ENCODE results near the gene GNG7.
"Not testable (repeated sequence)": the region's sequence is repeated elsewhere in the genome, so short reads cannot be mapped to it uniquely, and the experiment has no call there.

Gene GNG7

DNA sequence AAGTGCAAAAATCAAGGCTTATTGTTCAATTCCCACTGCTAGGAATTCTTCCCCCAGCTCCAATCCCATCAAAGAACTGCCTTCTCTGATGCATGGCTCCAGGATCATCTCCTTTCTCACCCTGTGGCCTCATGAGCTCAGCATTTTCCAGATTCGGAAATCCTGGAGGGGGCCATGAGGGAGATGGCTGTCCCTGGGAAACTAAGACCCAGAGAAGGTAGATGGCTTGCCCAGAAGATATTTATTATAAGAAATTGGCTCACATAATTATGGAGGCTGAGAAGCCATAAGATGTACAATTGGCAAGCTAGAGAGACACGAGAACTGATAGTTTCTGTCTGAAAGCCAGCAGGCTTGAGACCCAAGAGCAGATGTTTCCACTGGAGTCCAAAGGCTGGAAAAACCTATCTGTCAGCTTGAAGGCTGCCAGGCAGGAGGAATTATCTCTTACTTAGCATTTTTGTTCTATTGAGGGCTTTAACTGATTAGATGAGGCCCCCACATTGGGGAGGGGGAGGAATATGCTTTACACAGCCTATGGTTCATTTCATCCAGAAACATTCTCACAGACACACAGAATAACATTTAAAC lies 168.0 kb downstream of the GNG7 start:
- no peak for DNase-seq (ENCODE audit: low spot score)

DNA sequence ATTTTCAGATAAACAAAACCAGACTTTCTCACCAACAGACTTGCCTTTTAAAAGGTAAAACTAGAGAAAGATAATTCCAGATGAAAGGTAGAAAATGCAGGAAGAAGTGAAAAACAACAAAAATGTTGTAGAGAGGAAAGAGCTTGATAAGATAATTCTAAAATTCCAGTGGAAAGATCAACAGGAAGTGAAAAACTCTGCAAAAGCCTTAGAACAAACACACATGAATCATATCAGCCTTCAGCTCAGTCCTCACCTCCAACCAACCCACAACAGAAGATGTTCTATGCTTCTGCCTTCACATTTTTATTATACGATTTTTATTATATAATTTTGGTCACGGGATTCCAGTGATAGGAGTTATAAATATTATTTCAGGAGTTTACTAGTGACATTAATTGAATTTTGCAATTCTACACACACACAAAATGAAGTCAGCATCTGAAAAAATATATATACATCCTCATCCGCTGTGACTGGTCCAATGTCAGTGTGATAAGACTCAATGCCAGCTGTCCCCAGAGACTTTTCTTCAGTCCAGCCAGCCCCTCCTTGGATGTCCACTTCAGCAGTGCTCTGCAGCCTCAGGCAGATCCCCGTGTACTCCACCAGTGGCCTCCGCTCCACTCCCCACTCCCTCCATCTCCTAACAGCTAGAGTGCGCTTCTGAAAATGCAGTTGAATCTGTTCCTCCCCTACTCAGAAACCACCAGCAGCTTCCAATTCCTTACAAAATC lies 168.6 kb downstream of the GNG7 start:
- no peak for DNase-seq (ENCODE audit: low spot score)

DNA sequence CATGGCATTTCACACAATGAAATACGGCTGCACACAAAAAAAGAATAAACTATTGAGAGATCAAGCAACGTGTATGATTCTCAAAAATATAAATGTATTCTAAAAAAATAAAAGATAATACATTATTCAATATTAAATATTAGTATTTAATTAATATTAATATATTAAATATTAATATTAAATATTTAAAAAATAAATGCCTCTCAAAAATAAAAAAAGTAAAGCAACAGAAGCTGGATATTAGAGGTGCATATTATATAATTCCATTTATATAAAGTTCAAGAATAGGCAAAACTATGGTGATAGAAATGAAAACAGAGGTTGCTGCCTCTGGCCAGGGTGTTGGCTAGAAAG lies 169.4 kb downstream of the GNG7 start:
- DNase-seq (ENCODE audit: low spot score): no peak

DNA sequence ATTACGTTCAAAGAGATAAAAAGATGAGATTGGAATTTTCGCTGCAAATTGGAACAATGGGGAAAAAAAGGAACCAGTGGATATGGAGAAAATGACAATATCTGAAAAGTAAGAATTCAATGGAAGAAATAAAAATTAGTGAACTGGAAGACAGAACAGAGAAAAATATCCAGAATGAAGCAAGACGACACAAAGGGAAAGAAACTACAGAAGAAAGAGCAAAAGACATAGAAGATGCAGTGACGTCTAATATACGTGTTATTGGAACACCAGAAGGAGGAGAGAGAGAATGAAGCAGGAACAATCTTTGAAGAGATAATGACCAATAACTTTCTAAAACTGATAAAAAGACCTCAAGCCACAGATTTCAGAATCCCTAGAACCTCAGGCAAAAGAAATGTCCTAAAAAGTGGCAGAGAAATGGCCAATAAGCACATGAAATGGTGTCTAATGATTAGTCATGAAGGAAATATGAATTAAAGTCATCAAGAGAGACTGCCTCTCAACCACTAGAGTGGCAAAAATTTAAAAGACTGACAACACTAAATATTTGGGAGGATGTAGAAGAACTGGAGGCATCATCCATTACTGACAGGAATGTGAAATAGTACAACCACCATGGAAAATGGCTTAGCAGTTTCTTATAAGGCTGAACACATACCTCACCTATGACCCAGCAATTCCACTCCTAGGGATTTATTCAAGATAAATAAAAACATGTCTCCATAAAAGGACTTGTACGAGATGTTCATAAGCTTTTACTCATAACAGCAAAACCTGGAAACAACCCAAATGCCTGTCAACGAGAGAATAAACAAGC lies 170.0 kb downstream of the GNG7 start:
- DNase-seq (ENCODE audit: low spot score): no peak

DNA sequence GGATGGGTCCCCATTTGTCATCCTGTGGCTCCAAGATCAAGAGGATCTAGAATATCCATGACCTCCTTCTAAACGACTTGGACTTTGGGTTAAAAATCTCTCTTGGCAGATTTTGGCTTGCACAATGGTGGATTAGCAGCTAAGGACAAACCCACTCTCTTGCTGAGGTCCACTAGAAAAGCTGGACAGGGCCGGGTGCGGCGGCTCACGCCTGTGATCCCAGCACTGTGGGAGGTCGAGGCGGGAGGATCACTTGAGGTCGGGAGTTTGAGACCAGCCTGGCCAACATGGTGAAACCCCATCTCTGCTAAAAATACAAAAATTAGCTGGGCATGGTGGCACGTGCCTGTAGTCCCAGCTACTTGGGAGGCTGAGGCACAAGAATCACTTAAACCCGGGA lies 172.6 kb downstream of the GNG7 start:
- not testable (repeated sequence) for DNase-seq (ENCODE audit: low spot score)

DNA sequence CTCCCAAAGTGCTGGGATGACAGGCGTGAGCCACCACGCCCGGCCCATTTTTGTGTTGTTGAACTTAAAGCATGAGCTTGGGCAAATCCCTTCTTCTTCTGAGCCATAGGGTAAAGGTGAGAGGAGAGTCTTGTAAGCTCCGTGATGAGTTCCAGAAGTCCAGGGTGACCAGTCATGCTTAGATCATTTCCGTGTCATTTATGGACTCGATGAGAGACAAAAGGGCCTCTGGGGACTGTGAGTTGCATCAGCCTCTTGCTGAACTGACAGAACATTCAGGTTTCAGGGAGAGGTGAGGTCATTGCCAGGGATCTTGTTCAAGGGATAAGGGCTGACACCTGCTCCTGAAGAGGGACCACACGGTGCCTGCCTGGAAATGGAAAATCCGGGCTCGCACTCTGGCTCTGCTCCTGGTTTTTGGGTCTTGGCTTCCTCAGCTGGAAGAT lies 173.0 kb downstream of the GNG7 start:
- DNase-seq (ENCODE audit: low spot score): no peak

DNA sequence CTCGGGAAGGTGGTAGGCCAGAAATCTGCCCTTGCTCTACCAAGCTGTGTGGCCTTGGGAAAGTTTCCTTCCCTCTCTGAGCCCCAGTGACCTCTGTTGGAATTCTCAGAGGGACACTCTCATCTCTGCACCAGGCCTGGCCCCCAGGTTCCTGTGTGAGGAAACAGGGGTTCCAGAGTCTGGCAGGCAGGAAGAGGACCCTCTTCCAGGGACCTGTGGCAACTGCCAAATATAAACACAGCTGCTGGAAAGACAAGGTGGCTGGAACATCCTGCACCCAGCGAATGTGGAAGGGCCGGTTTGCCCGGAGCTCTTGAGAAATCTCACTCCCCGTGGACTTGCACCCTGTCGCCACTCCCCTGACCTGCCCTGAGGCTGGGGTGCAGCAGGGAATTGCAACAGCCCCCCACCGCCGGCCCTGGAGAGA lies 173.8 kb downstream of the GNG7 start:
- no peak for DNase-seq (ENCODE audit: low spot score)

DNA sequence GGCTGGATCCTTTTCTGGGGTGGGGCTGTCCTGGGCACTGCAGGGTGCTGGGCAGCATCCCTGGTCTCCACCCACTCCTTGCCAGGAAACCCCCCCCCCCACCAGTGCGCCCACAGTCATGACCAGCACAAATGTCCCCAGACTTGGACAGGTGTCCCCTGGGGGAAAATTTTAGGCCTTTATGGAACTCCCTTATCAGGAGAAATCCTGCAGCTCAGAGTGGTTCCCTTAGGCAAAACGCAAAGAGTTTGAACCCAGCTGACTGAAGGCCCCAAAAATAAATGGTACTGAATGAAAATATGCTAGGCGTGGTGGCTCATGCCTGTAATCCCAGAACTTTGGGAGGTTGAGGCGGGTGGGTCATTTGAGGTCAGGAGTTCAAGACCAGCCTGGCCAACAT lies 174.8 kb downstream of the GNG7 start:
- no peak for DNase-seq (ENCODE audit: low spot score)

DNA sequence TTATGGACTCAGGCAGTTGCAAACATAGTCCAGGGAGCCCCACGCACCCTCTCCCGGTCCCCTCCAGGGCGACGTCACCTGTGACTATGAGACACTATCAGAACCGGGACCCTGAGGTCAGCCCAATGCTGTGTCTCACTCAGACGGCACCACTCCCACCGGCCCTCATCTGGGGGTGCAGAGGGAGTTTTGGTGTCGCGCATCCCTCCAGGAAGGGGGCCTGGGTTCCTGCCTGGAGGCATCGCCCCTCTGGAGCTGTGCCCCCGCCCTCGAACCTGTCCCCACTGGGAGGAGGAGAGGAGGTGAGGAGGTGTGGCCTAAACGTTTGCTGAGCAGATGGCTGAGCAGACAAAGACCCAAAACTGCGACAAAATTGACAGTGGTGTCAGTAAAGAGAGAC lies 175.3 kb downstream of the GNG7 start:
- DNase-seq (ENCODE audit: low spot score): no peak

DNA sequence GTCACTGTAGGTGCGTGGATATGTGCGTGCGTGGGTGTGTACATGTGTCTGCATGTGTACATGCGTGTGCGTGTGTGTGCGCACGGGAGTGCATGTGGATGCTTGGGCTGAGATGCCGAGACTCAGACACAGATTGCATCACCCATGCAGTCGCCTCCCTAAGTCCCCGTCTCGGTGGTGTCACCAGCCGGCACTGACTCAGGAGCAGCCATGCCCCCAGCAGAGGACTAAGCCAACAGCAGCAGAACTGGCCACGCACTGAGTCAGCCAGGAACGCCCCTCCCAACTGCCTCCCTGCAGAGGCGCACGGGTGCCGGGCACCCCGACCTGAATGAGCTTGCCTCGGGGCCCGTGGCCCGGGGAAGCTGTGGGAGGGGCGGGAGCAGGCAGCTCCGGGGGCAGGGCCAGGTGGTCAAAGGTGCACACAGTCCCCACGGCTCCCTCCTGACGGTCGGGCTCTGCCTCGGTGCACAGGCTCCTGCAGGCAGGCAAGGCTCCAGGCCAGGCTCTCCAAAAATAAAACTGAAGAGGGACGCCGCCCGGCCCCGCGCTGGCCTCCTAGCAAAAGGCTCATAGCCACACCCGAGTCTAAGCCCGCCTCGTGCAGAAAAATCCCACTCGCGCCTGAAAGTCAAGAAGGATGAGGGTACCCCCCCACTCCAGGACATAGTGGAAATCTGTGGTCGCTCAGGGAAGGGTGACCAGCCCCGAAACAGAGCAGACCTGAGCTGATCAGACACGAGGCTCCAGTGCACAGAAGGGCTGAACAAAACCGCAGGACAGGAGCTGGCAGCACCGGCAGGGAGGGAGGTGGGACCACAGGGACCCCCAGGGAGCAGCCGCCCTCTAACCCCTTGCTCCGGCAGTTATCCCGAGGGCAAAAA lies 177.4 kb downstream of the GNG7 start:
- no peak for DNase-seq (ENCODE audit: low spot score)

DNA sequence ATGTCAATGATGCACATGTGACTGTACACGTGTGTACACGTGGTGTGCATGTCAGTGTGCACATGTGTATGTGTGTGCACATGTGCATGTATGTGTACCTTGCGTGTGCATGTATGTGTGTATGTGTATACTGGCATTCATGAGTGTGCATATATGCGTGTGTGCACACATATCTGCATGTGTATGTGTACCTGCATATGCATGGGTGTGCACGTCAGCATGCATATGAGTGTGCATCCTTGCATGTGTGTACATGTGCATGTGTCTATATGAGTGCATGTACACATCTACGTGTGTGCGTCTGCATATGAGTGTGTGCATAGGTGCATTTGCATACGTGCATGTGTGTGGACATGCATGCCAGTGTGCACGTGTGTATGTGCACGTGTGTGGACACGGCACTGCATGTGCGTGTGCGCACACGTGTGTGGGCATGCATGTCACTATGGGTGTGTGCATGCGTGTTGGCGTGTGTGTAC lies 178.1 kb downstream of the GNG7 start:
- no peak for DNase-seq (ENCODE audit: low spot score)

DNA sequence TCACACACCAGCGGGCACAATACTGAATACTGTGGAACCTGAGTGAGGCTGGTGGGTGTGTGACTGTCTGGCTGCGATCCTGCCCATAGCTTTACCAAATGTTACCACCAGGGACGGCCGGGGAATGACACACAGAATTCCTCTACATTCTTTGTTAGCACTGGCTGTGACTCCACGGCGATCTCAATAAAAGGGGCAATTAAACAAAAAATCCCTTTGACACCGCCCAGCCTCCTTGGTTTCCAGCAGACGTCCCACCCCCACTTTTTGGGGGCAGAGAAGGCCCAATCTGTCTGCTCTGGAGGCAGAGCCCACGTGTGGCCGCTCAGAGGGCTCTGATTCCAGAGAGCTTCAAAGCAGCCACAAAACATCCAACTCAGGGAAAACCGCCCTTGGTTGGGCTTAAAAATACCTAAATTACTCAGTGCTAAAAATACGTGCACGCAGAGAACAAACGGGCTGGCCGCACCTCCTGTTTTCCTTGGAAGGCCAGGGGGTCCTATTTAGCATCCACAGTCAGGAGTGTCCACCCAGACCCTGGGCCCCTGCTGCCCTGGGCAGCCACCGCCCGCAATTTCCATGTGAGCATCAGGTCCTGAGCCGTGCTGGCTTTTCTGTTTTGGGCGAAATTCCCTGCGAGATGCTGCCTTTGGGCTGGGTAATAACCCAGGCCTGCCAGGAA lies 178.7 kb downstream of the GNG7 start:
- no peak for DNase-seq (ENCODE audit: low spot score)

DNA sequence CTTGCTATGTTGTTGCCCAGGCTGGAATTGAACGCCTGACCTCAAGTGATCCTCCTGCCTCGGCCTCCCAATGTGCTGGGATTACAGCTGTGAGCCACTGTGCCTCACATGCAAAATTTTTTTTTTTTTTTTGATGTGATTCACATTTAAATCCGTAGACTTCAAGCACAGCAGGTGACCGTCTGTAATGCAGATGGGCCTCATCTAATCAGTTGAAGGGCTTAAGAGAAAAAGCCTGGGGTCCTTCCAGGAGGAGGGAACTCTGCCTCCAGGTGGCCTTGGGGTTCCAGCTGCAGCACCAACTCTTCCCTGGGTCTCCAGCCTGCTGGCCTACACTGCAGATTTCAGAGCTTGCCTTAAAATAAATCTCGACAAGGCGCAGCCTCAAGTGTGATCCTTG lies 183.0 kb downstream of the GNG7 start:
- no peak for DNase-seq (ENCODE audit: low spot score)

DNA sequence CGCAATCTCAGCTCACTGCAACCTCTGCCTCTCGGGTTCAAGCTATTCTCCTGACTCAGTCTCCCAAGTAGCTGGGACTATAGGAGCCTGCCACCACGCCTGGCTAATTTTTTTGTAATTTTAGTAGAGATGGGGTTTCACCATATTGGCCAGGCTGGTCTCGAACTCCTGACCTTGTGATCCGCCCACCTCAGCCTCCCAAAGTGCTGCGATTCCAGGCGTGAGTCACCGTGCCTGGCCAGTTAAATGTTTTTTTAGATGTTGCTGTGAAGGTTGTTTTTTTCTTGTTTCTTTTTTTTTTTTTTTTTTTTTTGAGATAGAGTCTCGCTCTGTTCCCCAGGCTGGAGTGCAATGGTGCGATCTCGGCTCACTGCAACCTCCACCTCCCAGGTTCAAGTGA lies 183.6 kb downstream of the GNG7 start:
- DNase-seq (ENCODE audit: low spot score): not testable (repeated sequence)

DNA sequence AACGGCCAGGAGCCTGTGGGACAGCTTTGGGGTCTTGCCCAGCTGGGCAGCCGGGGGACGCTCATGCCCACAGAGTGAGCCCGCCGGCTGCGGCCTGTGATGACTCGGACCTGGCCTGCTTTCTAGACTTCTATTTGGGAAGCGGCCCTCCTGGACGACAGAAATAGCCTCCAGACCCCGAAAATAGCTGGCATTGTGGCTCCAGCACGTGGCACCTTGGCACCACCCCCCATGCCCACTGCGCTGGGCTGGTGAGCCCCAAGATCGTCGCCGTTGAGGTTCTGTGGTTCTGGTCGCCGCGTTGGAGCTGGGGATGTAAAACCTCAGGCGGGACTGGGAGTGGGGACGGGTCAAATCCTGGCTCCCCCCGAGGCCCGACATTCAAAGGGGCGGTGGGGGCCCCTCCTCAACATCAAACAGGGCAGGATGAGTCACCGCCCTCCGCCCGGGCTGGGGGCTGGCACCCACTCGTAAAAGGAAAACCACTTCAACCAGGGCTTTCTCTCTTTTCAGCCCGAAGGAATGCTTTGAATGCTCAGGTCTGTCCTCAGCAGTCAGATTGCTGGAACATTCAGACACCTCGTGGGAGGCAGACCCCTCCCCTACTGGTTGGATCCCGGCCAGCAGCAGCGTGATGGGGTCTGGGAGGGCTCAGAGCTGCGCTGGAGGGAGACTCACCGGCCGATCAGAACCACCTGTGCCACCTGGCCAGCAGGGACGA lies 184.5 kb downstream of the GNG7 start:
- DNase-seq (ENCODE audit: low spot score): no peak

DNA sequence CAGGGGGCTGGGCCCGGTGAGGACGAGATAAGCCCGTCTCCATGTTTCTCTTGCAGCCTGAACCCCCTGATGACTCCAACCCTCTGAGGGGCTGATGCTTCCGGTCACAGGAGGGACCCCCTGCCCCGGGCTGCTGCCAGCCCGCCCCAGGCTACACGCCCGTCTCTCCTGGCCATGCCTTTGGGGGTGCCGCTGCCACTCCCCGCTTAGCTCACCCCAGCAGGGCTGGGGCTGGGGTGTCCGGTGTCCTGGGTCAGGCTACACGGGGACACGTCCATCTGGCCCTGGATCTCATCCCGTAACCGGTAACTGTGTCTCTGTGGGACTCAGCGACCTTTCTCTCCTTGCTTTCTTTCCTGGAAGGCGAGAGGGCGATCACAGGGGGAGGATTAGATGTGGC lies 185.8 kb downstream of the GNG7 start:
- no peak for DNase-seq (ENCODE audit: low spot score)

DNA sequence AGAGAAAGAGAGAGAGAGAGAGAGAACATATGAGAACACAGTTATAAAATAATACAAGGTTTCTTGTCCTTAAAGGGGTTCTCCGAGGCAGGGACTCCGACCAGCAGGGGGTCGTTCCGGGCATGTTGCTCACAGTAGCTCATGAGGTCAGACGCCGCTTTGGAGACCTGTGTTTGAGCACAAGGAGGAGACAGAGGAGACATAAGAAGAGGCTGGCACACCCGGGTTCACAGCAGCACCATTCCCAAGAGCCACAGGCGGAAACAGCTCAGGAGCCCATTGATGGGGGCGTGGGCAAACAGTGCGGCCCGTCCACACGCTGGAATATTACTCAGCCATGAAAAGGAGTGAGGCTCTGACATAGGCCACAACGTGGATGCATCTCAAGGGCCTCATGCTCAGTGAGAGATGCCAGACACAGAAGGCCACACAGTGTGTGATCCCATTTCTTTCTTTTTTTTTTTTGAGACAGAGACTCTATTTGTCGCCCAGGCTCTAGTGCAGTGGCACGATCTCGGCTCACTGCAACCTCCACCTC lies 187.4 kb downstream of the GNG7 start:
- DNase-seq (ENCODE audit: low spot score): no peak

DNA sequence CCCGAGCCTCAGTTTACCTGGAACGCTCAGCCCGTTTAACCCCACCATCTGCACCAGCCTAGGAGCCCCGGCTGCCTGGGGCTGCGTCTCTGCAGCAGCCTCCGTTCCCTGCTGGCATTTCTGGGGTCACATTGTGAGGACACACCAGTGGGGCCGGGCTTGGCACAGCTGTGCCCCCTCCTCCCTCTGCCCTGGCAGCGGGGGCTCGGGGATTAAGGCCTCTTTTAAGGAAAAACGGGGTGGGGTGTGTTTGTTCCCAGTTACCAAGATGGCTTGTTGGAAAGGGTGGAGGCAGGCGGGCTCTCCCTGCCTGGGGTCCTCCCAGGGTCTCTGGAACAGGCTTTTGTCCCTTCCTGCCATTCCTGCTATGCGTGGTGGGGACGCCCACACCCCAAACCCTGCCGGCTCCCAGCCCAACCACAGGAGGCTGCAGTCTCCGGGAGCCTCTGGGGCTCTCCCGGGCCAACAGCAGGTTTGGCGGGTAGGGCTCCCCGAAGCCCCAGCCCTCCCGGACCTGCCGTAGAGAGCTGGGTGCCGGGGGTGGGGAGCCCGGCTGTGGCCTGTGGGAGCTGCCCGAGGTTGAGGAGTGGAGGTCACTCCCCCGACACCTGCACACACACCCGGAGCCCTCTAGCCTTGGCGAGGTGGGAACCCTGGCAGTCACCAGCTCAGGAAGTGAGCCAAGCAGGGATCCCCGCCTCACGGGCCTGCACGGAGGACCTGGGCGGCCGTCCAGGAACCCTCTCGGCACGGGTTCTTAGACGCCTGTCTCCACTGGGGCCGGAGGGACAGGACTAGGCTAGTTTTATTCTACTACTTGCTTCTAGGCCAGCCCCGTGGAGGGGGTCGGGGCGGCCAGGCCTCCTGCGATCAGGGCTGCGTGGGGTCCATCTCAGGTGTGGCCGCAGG lies 189.7 kb downstream of the GNG7 start:
- DNase-seq (ENCODE audit: low spot score): no peak

DNA sequence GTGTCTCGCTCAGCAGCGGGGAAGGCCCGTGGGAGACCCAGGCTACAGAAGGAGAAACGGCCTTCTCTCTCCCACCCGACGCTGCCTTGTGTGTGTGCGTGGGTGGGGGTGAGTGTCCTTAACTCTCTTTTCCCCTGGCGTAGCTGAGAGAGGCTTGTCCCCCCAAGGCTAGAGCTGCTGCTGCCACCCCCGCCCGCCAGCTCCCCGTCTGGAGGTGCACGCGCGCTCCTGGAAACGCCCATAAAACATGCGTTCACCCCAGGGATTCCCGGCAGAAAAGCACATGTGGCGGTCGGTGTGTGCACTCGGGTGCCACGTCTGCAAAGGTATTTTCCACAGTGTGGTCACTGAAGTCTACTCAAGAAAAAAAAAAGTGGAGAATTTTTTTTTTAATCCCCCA lies 190.5 kb downstream of the GNG7 start:
- DNase-seq (ENCODE audit: low spot score): no peak

Data from NAMALWA (cell line).